ENCODE data around the gene CCDC185.

The CCDC185 gene

DNA sequence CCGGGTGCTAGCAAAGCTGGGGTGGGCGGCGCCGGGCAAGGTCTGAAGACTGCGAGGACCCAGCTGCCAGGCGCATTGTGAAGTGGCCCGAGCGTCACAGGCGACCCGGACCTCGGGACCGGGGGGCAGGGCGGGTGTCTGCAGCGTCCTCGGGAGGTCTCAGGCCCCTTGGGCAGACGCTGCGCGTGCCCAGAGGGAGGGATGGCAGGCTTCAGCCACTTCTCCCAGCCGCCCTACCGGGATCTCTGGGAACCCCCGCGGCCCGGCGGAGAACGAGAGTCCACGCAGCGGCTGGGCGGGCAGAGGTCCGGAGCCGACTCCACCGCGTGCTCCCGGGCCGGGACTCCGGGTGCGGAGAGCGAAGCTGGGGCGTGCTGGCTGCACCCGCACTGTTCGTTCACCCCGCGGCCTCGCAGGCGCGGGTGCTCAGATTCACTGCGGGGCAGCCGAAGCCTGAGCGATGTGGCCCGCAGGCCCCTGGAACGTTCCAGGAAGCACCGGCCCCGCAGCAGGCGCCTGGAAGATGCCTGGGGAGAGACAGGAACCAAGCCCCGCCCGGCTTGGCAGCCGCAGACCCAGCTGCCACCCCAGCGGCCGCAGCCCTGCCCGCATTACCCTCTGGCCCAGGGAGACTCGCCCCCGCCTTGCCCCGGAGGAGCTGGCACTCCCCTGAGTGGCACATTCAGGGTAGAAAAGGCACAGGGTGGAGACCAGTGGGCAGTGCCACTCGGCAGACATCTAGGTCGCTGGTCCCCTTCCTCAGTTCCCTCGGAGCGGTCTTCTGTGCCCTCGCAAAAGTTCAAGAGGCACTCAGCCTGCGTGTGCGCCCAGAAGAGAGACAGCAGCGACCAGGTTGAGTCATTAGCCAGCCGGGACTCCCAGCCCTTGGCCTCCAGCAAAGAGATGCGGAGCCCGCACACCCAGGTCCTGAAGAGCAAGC, at the start of gene CCDC185:
Gene CCDC185 (plus strand): TSS at position 141 of the 940 bp plus-strand sequence. CDS start 61 bp downstream, at position 202.
- DNase-seq (ENCODE audit: low read depth in 2 of 2): no peak

DNA sequence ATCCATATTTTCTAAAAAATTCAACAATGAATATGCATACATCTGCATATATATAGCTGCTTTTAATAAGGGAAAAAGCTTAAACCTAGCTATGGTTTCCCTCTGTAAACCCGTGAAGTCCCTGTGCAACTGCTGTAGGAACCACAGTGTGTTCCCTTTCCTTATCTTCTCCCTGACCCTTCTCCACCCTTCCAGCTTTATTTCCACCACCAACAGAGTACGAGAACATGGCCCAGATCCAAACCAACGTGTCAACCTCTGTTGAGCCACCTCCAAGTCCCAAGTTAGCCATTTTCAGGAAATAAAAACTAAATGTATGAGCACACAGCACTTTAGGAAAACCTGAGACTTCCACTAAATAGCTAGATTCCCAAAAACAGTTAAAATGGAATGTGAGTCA, 49.5 kb upstream of the CCDC185 start:
- no peak for DNase-seq (ENCODE audit: low read depth in 2 of 2)

DNA sequence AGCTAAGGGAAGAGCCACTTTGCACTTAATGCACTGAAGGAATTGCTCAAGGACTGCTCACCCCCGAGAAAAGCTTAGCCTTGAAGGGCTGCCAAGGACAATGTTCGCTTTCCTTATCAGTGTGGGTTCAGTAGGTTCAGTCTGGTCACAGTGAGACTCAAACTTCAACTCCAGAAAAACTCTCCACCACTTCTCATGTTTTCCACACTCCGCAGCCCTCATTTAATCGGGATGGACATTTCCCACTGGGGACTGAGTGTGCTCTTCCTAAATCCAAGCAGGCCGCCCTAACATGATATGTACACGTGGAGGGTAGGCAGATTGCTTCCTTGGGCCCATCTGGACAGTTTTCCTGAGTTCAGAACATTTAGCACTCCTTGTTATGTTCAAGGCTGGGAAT, 48.7 kb upstream of the CCDC185 start:
- DNase-seq (ENCODE audit: low read depth in 2 of 2): no peak

DNA sequence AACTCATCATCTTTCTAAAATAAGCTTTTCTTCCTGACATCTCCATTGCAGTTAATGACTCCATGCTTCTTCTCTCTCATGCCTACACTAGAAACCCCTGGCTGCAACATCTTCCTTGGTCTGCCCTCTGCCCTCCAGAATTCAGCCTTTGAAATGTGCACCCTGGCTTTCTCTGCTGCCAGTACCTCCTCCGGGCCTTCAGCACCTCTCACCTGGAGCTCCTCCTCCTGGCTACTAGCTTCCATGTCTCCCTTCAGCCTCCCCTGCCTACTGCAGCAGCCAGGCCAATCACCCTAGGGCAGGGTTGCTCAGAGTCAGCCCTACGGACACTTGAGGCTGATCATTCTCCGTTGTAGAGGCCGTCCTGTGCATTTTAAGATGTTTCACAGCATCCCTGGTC, 47.5 kb upstream of the CCDC185 start:
- no peak for DNase-seq (ENCODE audit: low read depth in 2 of 2)

DNA sequence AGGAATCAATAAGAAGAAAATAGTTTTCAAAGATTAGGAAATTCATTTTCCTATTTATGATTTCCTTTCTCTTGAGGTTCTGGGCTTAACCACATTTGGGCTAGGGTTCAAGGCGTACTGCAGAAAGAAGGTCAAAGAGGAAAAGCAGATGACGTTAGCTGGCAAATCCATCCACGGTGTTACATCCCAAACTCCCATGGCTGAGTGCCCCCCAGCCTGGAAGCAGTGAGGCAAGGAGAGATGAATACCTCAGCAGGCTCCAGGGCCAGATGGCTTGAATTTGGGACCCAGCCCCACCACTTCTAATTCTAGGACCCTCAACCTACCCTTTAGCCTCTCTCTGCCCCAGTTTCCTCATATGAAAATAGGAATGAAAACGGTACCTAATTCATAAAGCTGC, 46.9 kb upstream of the CCDC185 start:
- no peak for DNase-seq (ENCODE audit: low read depth in 2 of 2)

DNA sequence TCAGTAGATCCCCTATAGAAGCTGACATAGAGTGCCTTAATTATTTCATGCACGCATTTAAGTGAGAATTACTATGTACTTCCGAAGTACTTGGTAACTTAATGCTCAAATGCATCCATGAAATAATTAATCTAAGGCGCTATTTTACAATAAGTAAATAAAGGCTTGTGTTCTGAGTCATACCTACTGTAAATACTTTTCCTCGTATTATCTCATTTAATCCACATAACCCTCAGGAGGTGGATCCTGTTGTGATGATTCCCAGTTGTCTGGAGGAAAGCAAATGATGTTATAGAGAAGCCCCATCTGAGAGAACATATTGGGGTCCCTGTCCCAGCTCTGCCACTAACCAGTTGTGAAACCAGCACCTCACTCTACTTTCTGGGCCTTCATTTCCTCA, 45.6 kb upstream of the CCDC185 start:
- no peak for DNase-seq (ENCODE audit: low read depth in 2 of 2)

DNA sequence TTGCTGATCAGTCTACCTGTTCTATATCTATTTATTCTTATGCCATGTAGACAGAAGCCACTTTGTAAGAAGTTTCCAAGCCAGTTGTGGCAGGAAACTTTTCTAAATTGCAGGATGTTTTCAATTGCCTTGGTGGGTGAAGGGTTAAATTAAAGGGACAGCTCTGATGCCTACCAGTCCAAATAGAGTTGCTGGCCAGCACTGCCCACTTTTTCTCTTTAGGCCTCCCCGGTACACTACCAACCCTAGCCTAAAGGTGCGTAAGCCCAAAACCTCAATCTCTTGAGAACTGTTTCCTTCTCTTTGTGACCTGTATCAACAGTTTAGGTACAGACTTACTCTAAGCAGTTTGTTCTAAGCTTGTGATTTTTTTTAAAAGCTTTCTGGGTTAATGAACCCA, 44.8 kb upstream of the CCDC185 start:
- no peak for DNase-seq (ENCODE audit: low read depth in 2 of 2)

DNA sequence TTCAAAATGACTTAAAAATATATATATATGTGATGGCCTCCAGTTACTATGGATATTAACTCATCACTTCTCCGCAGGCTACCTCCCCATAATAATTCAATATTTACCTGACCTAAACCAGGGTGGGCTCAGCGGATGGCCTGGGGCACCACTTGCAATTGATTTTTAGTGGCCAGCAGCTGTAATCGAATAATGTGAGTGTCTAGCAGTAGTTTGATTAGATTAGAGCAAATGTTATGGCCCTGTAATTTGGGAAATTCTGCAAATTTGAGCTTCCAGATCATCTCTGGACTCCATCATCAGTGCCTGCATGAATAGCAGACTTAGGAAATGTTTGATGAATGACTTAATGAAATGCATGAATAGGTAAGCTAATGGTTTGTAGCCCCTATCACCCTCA, 44.0 kb upstream of the CCDC185 start:
- no peak for DNase-seq (ENCODE audit: low read depth in 2 of 2)

DNA sequence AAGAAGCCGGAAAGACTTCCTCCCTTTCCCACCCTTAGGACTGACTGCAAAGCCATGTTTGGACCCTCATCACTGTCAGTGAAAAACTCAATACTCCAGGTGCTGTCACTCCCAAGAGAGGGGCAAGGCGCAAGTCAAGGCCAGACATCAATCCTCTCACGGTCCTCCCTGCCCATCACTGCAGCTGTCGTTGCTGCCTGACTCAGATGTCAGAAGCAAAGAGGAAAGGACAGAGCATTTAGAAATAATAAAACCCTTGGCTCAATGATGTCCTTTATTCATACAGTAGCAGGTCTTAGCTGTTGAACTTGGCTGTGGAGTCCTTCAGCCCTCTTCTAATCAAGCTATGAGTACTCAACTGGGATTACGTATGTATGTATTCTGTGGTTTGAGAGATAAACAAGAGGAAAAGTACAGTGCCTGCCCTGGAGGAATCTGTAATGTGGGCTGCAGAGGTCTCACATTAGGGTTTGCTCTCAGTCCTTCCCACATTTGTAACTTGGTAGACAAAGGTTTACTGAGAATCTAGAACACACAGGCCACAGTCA, 42.8 kb upstream of the CCDC185 start:
- no peak for DNase-seq (ENCODE audit: low read depth in 2 of 2)

DNA sequence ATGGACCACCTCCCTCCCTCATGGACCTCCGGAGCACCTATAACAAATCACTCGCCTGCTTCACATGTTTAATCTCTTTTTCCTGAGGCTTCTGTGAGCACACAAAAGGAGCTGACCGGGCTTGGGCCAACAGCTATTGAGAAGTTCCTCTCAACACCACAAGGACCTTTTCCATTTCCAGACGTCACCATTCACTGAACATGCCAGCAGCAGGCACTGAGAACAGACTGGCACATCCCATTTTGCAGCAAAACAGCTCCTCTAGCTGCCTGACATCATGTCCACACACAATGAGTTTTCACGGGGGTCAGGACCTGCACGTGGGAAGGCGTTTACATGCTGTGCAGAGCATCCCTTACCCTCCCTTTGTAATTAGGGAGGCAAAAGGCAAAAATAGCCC, 40.3 kb upstream of the CCDC185 start:
- DNase-seq (ENCODE audit: low read depth in 2 of 2): no peak

DNA sequence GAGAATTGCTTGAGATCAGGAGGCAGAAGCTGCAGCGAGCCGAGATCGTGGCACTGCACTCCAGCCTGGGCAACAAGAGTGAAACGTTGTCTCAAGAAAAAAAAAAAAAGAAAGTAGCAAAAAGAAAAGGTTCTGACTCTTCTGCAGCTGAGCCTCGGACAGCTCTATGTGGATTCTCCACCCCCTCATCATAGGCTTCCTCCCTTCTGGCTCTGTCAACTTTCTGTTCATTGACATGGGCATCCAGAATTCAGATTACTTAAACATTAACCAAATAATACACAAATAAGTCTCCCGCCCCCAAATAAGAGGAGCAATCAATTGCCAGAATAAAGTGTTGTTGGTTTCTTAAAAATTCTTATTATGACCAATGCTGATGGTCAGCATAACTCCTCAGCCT, 39.3 kb upstream of the CCDC185 start:
- DNase-seq (ENCODE audit: low read depth in 2 of 2): no peak

DNA sequence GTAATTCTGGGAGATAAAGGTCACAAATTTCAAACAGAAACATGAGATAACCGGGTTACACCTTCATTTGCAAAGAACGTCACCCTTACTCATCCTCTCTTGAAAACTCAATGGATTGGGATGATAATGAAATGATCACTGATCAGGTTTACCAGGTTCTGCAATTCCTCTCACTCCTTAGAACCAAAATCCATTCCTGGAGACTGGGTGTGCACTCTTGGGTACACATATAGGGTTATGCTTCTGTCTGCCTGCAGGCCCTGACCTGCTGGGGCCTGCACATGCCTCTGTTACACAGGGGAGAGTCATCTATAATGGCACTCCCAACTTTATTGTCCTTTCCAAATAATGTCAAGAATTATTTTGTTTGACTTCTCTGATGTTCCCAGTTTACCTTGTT, 37.5 kb upstream of the CCDC185 start:
- no peak for DNase-seq (ENCODE audit: low read depth in 2 of 2)

DNA sequence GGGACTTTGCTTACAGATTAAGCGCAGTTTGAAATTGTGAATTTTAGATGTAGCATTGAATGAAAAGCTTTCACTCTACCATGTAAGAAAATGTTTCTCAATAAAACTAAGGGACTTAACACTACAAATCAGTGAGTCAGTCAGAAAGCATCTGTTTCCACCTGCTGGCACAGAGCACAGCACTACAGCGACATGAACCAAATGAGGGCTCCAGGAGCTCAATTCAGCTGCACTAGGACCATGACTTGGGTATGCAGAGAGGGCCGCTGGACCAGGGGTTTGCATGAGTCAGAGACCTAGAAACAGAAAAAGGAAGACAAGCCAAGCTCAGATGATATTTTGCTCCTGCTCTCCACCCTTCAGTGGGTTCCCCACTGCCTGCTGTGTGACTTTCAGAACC, 34.4 kb upstream of the CCDC185 start:
- DNase-seq (ENCODE audit: low read depth in 2 of 2): no peak

DNA sequence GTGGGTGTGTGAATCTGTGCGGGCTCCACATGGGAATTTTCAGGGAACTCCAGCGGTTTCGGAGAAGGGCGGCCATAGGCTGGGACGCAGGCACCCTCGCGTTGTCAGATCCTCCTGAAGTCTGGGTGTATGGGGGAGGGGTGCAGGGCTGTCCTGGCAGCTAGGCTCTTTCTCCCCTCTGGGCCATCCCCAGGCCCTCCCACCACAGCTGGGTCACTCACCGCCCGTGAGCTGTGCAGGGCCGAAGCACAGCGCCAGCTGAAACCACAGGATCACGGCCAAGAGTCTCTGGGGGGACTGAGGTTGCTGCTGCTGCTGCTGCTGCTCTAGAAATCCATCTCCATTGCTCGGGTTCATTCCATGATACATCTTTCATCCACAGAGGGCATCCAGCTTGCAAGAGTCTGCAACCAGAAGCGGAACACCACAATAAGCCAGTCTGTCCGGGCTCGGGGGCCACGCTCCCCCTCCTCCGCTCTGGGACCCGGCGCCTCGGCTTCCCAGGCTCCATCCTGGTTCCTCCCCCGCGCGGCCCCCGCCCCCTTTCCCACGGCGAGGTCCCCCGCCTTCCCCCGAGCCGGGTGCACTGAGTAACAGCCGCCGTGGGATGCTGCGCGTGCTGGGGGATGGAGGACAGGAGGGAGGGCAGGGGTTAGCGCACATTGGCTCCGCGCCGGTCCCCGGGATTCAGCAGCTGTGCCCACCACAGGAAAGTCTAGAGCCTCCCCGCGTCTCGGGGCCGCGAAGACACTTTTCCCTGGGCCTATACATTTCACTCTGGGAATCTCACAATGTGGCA, 30.0 kb upstream of the CCDC185 start:
- DNase-seq (ENCODE audit: low read depth in 2 of 2): peak in 1 of 2 donors; percentile 13

DNA sequence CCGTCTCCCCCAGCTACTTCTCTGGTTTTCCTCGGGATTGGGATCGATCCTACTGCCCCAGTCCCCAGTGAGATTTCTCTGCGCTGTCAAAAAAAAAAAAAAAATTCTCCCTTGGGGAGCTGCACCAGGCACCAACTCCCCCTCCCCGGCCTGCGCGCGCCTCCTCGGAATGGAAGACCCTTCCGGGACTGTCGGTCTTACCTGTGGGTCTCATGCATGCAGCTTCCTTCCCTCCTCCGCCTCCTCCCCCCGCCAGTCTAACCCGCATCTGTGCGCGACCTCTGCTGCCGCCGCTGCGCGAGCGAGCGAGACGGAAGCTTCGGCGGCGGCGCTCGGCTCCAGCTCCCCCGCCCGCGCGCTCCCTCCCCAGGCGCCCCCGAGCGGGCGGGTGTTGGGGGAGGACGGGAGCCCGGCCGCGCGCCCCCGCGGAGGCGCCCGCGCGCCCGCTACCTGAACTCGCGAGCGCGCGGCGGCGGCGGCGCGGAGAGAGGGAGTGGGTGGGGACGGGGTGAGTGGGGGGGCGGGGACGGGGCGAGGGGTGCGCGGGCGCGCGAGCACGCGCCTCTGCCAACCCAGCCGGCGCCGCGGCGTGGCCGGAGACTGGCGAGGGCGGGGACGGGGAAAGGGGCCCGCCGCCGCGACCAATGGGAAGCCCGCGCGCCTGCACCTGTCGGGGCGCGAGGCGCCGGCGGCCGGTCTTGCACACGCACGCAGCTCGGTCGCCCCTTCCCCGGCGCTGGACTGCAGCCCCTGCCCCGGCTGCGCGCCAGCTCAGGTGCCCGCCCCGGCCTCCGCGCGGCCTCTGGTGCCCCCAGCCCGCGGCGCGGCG, 29.1 kb upstream of the CCDC185 start, which contains the start of gene SUSD4:
Gene SUSD4 (minus strand): TSS at position 321 of the 829 bp plus-strand sequence. CDS start 751 bp downstream, outside the sequence.
- peak; percentile 18 to 56 for DNase-seq (ENCODE audit: low read depth in 2 of 2)

DNA sequence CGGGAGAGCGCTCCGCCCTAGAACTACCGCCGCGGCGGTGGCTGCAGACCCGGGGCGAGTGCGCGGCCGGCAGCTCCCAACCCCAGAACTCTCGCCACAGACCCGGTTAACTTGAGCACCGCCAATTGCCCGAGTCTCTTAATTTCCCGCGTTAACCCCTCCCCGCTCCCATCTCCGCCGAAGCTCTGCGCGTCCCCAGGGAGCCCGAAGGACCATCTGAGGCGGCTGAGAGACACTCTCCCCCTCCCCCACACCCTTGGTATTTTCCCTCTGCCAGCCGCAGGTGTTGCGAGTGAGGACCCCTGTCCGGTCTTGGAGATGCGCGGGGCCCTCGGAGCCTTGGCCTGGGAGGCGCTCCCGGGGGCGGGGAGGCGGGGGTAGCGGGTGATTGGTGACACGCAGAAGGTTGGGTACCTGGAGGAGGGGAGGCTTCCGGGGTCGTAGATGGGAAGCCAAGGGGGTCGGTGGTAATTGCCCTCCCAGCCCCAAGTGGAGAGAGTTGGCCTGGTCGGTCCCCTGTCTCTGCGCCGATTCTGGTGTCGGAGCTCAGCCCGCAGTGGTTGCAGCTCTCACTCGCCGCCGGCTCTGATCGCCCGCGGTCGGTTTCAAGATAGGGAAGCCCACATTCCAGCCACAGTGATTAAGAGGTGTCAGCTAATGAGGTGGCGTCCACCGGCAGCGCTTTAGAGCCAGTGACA, 28.4 kb upstream of the CCDC185 start:
- DNase-seq (ENCODE audit: low read depth in 2 of 2): no peak

DNA sequence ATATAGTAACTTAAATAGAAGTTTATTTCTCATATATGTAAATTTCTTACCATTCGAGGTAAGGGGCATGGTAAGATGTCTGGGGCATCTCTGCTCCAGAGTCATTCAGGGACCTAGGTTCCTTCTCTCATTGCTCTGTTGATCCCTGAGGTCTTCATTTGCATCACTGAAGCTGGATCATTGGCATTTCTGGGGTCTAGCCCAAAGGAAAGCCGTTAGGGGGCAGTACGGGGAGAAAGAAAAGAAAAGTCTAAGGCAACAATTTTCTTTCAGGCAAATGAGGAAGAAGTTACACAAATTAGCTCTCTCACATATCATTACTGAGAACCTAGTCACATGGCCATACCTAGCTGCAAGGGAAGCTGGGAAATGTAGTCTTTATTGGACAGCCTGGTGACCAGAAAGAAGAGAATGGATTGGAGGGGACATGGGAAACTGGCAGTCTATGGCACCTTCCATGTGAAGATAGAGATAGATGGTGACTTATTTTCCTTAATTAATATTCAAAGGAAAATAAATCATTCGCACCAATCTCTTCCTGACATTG, 19.1 kb upstream of the CCDC185 start:
- no peak for DNase-seq (ENCODE audit: low read depth in 2 of 2)

DNA sequence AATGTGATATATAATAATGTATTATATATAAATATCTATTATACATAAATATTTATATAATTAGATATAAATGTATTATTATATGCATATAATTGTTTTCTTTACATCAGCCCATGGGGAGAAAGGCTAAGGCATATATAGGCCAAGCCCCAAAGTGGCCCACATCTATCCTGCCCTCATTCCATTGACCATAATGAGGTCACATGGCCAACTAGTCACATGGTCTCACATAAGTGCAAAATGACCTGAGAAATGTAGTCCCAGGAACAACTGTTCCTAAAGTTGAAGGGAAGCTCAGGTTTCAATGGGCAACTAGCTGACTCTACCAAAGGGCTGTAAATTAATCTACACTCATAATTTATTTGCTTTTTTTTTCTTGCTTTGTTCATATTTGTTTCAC, 14.5 kb upstream of the CCDC185 start:
- DNase-seq (ENCODE audit: low read depth in 2 of 2): no peak

DNA sequence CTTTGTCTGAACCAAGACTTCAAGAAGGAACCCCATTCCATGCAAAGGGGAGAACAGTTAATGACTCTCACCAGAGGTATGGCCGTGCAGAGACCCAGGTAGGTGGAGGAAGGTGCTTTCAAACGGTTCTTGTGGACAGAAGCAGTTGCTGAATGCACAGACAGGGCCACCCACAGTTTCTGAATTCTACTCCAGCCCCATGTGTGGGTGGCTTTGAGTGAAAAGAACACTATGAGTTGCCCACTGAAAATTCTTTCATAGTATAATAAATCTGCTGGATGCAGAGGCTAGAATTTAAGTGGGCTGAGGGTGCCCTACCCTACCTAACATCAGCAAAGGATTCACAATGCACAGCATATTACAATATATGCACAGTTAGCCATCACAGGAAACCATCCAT, 7.2 kb upstream of the CCDC185 start:
- no peak for DNase-seq (ENCODE audit: low read depth in 2 of 2)

DNA sequence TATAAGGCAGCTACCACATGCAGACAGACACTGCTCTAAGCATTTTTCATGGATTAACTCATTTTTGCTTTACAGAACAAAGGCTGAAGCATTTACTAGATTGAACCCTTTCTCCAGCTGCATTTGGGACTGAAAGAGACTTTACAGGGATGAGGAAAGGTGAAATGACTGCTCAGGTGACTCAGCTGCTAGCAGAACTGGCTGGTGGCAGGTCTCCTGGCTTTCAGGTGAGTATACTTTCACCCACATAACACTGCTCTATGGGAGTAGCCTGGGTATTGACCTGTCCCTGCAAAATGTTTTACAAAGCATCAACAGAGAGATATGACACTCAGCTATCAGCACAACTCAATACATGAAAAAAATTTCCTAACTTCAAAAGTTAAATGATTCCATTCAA, 2.6 kb upstream of the CCDC185 start:
- DNase-seq (ENCODE audit: low read depth in 2 of 2): no peak

DNA sequence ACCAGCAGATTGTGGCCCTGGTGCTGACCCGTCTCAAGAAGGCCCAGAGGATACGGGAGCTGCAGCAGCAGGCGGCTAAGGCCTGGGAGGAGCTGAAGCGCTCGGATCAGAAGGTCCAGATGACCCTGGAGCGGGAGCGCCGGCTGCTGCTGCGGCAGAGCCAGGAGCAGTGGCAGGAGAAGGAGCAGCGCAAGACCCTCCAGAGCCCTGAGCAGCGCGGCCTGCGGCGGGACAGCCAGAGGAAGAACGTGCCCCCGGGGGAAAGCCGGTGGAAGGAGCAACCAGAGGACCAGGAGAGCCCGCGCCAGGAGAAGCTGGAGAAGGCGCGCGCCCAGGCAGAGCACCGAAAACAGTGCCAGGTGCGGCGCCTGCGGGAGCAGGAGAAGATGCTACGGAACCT, 1.0 kb downstream of the CCDC185 start:
- no peak for DNase-seq (ENCODE audit: low read depth in 2 of 2)
